A673 (cell line): Measurements from ENCODE around the gene CHAT.

Experiments
- CTCF ChIP-seq: fragments of 300-800, 200-600 bp; sonication (generic); conservative IDR thresholded peaks from 2 replicates; pipeline ENCODE4 v1.5.1; 2017; ENCODE audit warnings: low read depth, mild to moderate bottlenecking, antibody characterized with exemption, low read length, moderate library complexity, mixed read lengths
- EZH2 ChIP-seq: fragments of 200-600 bp; sonication (generic); IDR thresholded peaks from 2 replicates; pipeline ENCODE4 v1.6.1; 2017; ENCODE audit warnings: borderline replicate concordance, low read depth, mild to moderate bottlenecking, mixed read lengths, antibody characterized with exemption, low read length; ENCODE audit not compliant: poor library complexity, severe bottlenecking

- TF ChIP-seq CTCF: no peak
- no peak for TF ChIP-seq EZH2
These were observed 6.5 kb downstream of the CHAT start for GRCh38 chr10:49620286-49620810.
